ENCODE results near the gene ZNF488. TPM values are rescaled to one million over a fixed set of nuclear protein-coding genes. Genes with fewer than 3 reads are reported as not detected.

Gene ZNF488
- total and polyA plus RNA-seq, 2 experiments from 2014 or later, result 0.15 to 1.2 TPM

DNA sequence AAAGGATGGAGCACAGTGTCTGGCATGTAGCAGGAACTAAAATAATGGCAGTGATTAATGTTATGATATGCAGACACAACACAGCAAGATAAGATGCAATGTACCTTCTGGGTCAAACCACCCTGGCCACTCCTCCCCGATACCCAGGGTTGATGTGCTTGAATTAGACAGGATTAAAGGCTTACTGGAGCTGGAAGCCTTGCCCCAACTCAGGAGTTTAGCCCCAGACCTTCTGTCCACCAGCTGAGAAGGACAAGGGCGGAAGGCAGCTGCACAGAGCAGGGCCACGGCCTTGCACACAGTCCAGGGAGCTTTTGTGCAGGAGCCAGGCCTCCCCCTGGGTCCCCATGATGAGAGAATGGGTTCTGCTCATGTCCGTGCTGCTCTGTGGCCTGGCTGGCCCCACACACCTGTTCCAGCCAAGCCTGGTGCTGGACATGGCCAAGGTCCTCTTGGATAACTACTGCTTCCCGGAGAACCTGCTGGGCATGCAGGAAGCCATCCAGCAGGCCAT lies 35.9 kb downstream of the ZNF488 start, which contains the start of gene RBP3:
Gene RBP3 (plus strand): TSS at position 226 of the 514 bp plus-strand sequence. CDS start 122 bp downstream, at position 348.
- Histone ChIP-seq H3K36me3 (no peaks in the 10 kb centered on the region), H3K27me3 (no peaks in the 10 kb centered on the region), H3K4me3 (no peak within 1 kb of the TSS), H3K27ac (no peak within 1 kb of the TSS), H3K9me3 (ENCODE audit: low read depth) (no peaks in the 10 kb centered on the region), H3K4me1 (ENCODE audit: low read depth) (no peaks in the 10 kb centered on the region)
- TF ChIP-seq, protein P1, sequence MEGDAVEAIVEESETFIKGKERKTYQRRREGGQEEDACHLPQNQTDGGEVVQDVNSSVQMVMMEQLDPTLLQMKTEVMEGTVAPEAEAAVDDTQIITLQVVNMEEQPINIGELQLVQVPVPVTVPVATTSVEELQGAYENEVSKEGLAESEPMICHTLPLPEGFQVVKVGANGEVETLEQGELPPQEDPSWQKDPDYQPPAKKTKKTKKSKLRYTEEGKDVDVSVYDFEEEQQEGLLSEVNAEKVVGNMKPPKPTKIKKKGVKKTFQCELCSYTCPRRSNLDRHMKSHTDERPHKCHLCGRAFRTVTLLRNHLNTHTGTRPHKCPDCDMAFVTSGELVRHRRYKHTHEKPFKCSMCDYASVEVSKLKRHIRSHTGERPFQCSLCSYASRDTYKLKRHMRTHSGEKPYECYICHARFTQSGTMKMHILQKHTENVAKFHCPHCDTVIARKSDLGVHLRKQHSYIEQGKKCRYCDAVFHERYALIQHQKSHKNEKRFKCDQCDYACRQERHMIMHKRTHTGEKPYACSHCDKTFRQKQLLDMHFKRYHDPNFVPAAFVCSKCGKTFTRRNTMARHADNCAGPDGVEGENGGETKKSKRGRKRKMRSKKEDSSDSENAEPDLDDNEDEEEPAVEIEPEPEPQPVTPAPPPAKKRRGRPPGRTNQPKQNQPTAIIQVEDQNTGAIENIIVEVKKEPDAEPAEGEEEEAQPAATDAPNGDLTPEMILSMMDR (IDR thresholded peaks at IDR 0.05; ENCODE audit: low read depth, low read length), result no peak
- DNase-seq (ENCODE audit: low read depth in 1 of 2, low spot score in 1 of 2), result no peak

DNA sequence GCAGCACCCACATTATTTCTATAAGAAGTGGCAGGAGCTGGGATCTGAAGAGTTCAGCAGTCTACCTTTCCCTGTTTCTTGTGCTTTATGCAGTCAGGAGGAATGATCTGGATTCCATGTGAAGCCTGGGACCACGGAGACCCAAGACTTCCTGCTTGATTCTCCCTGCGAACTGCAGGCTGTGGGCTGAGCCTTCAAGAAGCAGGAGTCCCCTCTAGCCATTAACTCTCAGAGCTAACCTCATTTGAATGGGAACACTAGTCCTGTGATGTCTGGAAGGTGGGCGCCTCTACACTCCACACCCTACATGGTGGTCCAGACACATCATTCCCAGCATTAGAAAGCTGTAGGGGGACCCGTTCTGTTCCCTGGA lies 36.8 kb downstream of the ZNF488 start:
- Histone ChIP-seq H3K27me3 (no peaks in the 10 kb centered on the region), H3K36me3 (no peaks in the 10 kb centered on the region), H3K9me3 (ENCODE audit: low read depth) (no peaks in the 10 kb centered on the region), H3K4me3 (no peak overlapping the region), H3K27ac (no peak overlapping the region), H3K4me1 (ENCODE audit: low read depth) (no peaks in the 10 kb centered on the region)
- DNase-seq (ENCODE audit: low read depth in 1 of 2, low spot score in 1 of 2), result no peak
- TF ChIP-seq, protein P1 (IDR thresholded peaks at IDR 0.05; ENCODE audit: low read depth, low read length), result no peak

DNA sequence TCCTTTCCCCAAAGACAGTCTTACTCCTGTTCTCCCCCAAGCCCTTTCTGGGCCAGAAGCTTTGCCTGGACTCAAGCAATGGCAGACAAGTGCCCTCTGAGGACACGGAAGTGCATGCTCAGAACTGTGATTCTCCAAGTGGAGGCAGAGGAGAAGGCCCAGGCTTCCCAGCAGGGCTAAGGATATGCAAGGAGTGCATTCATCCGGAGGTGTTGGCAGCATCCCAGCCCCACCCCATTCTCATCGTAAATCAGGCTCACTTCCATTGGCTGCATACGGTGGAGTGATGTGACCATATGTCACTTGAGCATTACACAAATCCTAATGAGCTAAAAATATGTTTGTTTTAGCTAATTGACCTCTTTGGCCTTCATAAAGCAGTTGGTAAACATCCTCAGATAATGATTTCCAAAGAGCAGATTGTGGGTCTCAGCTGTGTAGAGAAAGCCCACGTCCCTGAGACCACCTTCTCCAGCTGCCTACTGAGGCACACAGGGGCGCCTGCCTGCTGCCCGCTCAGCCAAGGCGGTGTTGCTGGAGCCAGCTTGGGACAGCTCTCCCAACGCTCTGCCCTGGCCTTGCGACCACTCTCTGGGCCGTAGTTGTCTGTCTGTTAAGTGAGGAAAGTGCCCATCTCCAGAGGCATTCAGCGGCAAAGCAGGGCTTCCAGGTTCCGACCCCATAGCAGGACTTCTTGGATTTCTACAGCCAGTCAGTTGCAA lies 37.4 kb downstream of the ZNF488 start:
- Histone ChIP-seq H3K36me3 (no peaks in the 10 kb centered on the region), H3K27me3 (no peaks in the 10 kb centered on the region), H3K4me3 (no peak overlapping the region), H3K4me1 (ENCODE audit: low read depth) (no peaks in the 10 kb centered on the region), H3K27ac (no peak overlapping the region), H3K9me3 (ENCODE audit: low read depth) (no peaks in the 10 kb centered on the region)
- DNase-seq (ENCODE audit: low read depth in 1 of 2, low spot score in 1 of 2), result no peak
- TF ChIP-seq, protein P1 (IDR thresholded peaks at IDR 0.05; ENCODE audit: low read depth, low read length), result no peak

DNA sequence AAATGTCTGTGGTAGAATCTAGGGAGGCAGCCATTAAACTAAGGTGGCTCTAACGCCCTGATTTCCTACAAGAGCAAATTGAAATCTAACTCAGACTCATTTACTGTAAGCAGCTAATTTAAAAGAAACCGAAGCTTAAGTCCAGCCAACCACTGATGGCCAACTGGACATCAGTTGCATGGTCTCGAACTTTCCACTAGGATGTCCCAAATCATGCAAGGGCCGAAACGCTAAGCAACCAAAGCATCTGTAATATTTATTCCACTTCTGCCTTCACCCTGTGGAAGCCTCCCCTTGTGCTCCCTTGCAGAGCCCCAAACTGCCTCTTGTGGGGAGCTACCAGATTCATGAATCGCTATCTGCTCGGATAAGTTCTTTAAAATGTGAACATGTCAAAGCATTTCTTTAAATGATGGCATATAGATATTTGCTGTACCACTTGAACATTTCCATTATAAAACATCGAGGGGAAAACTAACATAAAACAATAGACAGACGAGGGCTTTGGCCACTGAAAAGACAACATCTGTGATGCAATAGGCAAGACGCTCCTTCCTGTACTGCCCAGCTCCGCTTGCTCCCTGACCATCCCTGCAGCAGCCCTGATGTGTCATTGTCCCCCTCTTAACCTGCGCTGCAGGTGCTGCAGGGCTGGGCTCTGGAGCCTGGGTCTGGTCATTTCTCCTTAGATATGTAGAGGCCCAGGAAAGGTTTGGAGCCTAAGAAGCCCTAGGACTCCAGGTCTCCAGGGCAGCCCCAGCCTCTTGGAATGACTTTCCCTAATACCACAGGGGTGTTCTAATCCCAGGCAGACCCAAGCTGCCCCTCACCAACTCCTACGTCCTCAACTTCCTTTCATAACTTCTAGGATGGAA lies 38.9 kb downstream of the ZNF488 start:
- no peaks in the 10 kb centered on the region for H3K9me3 ChIP-seq (ENCODE audit: low read depth)
- no peaks in the 10 kb centered on the region for H3K36me3 ChIP-seq
- no peak for DNase-seq (ENCODE audit: low read depth in 1 of 2, low spot score in 1 of 2)
- H3K27me3 ChIP-seq, result no peaks in the 10 kb centered on the region
- H3K27ac ChIP-seq, result no peak overlapping the region
- no peaks in the 10 kb centered on the region for H3K4me1 ChIP-seq (ENCODE audit: low read depth)
- H3K4me3 ChIP-seq, result no peak overlapping the region
- TF ChIP-seq, protein P1 (IDR thresholded peaks at IDR 0.05; ENCODE audit: low read depth, low read length), result no peak

DNA sequence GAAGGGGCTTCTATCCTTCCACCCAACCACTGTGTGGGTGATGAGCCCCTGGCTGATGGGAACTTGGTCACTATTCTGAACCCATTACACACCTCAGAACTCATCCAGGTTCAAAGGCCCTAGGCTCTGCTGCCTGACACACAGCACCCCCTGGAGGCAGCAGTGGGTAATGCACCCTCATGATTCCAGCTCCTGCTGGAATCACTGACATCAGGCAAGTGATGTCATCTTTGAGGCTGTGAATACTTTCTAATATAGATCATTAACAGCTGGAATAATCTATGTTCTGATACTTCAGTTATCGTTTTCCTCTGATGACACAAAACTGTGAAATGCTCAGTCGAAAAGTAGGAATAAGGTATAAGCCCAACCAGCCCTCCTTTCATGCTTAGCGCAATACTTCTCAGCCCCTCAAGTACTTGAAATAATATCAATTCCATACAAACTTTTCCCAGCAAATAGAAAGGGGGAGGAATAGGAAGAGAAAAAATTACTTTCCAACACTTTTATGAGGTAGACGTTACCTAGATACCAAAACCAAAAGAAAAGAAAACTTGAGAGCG lies 43.4 kb downstream of the ZNF488 start:
- no peak overlapping the region for H3K4me3 ChIP-seq
- peak; percentile 66 to 69 for DNase-seq (ENCODE audit: low read depth in 1 of 2, low spot score in 1 of 2)
- H3K4me1 ChIP-seq (ENCODE audit: low read depth), result no peaks in the 10 kb centered on the region
- H3K9me3 ChIP-seq (ENCODE audit: low read depth), result no peaks in the 10 kb centered on the region
- H3K36me3 ChIP-seq, result no peaks in the 10 kb centered on the region
- TF ChIP-seq, protein P1 (IDR thresholded peaks at IDR 0.05; ENCODE audit: low read depth, low read length), result peak; percentile 98
- no peaks in the 10 kb centered on the region for H3K27me3 ChIP-seq
- H3K27ac ChIP-seq, result no peak overlapping the region
